Measurements from ENCODE around the gene ABCE1.

DNA sequence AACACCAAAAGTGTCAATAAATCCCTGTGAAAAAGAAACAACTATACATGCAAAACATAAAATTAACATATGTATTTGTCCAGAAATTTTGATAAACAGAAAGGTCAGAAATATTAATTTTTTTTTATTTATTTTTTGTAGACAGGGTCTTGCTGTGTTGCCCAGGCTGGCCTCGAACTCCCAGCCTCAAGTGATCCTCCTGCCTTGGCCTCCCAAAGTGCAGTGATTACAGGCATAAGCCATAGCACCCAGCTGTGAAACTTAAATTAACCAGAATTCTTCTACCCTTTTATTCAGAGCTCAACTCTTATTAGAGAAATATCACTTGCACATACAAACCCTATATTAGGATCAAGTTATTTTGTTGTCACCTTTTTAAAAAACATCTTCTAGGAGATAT, 16.4 kb upstream of the ABCE1 start:
- TF ChIP-seq, protein P1, sequence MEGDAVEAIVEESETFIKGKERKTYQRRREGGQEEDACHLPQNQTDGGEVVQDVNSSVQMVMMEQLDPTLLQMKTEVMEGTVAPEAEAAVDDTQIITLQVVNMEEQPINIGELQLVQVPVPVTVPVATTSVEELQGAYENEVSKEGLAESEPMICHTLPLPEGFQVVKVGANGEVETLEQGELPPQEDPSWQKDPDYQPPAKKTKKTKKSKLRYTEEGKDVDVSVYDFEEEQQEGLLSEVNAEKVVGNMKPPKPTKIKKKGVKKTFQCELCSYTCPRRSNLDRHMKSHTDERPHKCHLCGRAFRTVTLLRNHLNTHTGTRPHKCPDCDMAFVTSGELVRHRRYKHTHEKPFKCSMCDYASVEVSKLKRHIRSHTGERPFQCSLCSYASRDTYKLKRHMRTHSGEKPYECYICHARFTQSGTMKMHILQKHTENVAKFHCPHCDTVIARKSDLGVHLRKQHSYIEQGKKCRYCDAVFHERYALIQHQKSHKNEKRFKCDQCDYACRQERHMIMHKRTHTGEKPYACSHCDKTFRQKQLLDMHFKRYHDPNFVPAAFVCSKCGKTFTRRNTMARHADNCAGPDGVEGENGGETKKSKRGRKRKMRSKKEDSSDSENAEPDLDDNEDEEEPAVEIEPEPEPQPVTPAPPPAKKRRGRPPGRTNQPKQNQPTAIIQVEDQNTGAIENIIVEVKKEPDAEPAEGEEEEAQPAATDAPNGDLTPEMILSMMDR (IDR thresholded peaks at IDR 0.05), result no peak
- TF ChIP-seq POLR2A (IDR thresholded peaks at IDR 0.05), result no peak

All from heart left ventricle (tissue), 13 donors.